GM21526 (cell line): ENCODE measurements around the gene SNRNP25.
"Not testable (repeated sequence)": the region's sequence is repeated elsewhere in the genome, so short reads cannot be mapped to it uniquely, and the experiment has no call there.

ENCODE experiments used
- ATAC-seq: cut with Tn5 transposase; IDR thresholded peaks from one replicate; pipeline ENCODE4 v1.9.1; 2021; ENCODE audit warnings: moderate library complexity; ENCODE audit not compliant: unreplicated experiment, low FRiP score

The SNRNP25 gene

DNA sequence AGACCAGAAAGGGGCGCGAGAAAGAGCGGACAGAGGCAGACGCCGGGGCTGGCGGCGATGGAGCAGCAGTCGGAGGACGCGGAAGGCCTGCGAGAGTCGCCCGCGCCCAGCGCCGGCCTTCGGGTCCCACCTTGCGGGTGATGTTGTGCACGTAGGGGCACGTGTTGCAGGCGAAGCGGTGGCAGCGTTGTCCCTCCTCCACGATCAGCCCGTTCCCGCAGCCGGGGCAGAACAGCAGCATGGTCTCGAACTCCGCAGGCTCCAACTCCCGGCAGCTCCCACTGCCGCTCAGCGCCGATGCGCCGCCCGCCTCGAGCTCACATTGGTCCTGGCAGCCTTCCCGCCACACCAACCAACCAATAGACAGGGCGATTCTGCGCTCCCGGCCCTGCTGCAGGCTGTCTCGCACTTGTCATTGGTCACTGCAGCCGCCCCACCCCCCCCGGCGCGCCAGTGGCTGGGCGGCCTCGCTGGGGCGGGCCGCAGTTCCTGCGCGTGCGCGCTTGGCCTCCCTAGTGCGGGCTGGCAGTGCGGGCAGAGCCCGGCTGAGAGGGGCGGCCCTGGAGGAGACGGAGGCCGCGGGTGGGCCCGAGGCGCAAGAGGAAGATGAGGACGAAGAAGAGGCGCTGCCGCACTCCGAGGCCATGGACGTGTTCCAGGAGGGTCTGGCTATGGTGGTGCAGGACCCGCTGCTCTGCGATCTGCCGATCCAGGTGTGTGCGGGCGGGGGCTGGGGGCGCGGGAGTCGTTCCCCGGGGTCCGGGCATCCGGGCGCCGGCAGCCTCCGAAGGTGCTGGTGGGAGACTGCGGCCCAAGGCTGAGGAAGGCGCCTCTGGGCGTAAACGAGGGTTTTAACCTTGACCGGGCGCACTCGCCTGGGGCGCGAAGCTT is at the start of gene SNRNP25, which contains the start of gene POLR3K:
SNRNP25 (plus strand) TSS at position 483 of the 891 bp plus-strand sequence; CDS start at position 672, 189 bp downstream.
POLR3K (minus strand) TSS at position 263 of the 891 bp plus-strand sequence; CDS start at position 241, 22 bp downstream.
- ATAC-seq: peak; percentile 74

DNA sequence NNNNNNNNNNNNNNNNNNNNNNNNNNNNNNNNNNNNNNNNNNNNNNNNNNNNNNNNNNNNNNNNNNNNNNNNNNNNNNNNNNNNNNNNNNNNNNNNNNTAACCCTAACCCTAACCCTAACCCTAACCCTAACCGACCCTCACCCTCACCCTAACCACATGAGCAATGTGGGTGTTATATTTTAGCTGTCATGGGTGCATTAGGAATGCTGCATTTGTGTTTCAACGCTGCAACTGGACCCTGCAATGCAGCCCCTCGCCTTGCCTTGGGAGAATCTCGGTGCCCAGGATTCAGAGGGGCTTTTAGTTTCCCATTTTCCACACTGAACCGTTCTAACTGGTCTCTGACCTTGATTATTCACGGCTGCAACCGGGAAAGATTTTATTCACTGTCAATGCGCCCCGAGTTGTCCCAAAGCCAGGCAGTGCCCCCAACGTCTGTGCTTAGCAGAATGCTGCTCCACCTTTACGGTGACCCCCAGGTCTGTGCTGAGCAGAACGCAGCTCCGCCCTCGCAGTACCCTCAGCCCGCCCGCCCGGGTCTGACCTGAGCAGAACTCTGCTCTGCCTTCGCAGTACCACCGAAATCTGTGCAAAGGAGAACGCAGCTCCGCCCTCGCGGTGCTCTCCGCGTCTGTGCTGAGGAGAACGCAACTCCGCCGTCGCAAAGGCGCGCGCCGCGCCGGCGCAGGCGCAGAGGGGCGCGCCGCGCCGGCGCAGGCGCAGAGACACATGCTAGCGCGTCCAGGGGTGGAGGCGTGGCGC is 43.5 kb upstream of the SNRNP25 start:
- no peak for ATAC-seq

DNA sequence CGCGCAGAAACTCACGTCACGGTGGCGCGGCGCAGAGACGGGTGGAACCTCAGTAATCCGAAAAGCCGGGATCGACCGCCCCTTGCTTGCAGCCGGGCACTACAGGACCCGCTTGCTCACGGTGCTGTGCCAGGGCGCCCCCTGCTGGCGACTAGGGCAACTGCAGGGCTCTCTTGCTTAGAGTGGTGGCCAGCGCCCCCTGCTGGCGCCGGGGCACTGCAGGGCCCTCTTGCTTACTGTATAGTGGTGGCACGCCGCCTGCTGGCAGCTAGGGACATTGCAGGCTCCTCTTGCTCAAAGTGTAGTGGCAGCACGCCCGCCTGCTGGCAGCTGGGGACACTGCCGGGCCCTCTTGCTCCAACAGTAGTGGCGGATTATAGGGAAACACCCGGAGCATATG is 42.9 kb upstream of the SNRNP25 start:
- not testable (repeated sequence) for ATAC-seq

DNA sequence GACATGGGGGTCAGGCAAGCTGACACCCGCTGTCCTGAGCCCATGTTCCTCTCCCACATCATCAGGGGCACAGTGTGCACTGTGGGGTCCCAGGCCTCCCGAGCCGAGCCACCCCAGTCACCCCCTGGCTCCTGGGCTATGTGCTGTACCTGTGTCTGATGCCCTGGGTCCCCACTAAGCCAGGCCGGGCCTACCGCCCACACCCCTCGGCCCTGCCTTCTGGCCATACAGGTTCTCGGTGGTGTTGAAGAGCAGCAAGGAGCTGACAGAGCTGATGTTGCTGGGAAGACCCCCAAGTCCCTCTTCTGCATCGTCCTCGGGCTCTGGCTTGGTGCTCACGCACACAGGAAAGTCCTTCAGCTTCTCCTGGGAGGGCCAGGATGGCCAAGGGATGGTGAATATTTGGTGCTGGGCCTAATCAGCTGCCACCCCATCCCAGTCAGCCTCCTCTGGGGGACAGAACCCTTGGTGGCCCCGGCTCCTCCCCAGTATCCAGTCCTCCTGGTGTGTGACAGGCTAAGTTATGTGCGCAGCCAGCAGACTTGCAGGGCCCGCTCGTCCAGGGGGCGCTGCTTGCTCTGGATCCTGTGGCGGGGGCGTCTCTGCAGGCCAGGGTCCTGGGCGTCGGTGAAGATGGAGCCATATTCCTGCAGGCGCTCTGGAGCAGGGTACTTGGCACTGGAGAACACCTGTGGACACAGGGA is 36.4 kb upstream of the SNRNP25 start:
- not testable (repeated sequence) for ATAC-seq

DNA sequence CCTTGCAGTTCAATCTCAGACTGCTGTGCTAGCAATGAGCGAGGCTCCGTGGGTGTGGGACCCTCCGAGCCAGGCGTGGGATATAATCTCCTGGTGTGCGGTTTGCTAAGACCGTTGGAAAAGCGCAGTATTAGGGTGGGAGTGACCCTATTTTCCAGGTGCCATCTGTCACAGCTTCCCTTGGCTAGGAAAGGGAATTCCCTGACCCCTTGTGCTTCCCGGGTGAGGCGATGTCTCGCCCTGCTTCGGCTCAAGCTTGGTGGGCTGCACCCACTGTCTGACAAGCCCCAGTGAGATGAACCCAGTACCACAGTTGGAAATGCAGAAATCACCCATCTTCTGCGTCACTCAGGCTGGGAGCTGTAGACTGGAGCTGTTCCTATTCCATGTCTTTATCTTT is 32.7 kb upstream of the SNRNP25 start:
- ATAC-seq: not testable (repeated sequence)

DNA sequence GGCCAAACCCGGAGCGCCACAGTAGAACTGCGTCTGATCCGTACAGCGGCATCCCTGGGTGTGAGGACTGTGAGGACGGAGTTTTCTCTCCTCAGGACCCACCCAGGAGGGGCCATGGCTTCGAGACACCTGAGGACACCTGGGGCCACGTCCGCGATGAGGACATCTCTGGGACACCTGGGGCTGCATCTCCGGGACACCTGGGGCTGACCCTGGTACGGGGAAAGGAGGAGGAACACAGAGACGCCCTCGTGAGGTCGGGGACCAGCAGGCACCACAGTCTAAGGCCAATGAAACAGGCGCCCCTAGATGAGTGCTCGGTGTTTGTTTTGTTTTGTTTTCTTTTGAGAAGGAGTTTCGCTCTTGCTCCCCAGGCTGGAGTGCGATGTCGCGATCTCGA is 29.5 kb upstream of the SNRNP25 start:
- ATAC-seq: not testable (repeated sequence)

DNA sequence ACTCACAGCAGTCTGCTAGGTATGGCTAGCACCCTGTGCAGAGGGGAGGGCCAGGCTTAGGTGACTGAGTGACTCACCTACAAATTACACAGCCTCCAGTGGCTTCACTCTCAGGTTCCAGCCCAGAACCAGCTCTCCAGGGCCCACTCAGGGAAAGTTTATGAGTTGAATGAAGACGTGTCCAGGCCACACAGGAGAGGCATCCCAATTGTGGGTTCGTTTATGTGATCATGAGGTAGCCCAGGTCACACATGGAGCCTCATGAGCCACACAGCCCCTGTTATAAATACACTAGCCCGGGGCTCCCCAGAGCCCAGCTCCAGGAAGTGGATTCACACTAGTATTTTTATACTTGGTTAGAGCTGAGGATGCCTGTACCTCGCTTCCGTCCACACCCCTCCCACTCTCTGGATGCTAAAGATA is 27.7 kb upstream of the SNRNP25 start:
- ATAC-seq: not testable (repeated sequence)

DNA sequence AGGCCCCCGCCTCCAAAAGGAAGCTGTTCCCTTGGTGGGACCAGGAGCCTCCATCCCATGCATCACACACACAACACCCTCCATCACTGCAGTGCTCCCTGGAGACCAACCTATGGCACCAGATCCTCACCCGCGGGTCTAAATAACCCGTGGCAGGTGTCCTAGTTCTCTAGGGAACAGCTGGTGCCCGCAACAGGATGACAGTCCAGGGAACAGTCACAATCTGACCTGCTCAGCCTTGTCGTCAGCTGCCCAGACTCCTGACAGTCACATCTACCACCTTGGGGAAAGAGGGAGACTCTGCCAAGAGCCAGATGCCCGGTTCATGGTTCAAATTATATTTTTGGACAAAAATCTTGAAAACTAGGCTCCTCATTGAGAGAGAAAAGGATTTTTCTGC is 23.0 kb upstream of the SNRNP25 start:
- ATAC-seq: not testable (repeated sequence)

DNA sequence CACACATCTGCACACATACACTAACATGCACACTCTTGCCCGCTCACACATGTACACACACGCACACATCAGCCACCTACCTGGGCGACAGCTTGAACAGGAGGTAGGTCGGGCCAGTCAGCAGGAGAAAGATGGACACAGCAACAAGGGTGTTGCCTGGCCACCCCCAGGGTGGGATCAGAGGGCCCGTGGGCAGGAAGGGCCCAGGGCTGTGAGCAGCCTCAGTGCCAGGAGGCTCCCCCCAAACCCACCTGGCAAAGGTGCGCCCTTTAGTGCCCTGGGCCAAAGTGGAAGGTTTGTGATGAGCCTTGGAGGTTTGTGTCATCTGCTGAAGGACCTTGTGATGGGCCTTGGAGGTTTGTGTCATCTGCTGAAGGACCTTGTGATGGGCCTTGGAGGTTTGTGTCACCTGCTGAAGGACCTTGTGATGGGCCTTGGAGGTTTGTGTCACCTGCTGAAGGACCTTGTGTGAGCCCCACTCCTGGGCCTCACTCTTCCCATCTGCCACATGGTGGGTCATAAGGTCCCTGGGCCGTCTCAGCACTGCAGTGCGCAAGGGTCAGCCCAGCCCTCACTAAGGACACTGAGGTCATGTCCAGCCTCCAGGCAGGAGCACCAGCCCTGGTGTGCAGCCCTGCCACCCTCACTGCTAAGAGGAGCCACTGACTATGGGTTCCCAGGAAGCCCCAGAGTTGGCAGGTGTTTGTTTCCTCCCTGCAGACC is 20.3 kb upstream of the SNRNP25 start:
- ATAC-seq: not testable (repeated sequence)

DNA sequence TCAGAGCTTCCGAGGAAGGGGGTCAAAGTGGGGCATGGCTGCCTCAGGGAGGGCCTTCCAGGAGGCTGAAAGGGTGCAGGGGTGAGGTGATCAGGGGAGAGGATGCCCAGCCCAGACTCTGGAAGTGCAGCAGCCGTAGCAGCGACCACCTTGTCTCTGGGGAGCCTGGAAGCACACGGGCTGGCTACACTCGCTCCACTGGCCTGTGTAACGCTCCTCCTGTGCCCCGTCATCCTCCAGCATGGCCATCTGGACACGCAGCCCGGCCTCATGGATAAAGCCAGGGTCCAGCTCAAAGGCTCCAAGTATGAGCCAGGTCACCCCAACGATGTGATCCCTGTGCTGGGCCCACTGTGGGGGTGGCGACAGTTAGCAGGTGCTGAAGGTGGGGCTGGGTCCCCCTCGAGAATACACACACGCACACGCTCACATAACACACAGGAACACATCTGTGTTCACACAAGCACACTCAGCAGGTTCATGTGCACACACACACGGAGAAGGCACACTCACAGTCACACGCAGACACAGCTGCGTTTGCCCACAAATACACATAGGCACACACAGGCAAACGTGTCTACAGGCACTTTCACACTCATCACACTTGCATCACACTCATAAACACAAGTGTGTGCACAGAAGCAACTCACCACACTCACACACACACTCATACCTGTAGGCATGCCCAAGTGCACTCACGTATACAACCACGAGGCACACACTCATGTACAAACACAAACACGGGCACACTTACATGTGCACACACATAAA is 19.6 kb upstream of the SNRNP25 start:
- ATAC-seq: no peak

DNA sequence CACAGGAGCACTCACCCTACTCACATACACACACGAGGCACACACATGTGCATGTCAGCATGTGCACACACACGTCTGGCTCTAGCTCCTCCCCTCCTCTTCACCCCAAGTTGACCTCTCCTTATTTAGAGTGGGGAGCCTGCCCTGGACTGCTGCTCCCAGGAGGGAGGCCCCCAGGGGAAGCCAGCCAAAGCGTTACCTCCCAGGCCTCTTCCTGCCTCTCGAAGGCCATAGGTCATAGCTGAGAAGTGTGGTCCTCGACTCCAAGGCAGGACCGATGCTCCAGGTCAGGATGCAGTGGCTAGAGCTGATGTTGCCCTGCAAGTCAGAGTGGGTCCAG is 19.0 kb upstream of the SNRNP25 start:
- no peak for ATAC-seq

DNA sequence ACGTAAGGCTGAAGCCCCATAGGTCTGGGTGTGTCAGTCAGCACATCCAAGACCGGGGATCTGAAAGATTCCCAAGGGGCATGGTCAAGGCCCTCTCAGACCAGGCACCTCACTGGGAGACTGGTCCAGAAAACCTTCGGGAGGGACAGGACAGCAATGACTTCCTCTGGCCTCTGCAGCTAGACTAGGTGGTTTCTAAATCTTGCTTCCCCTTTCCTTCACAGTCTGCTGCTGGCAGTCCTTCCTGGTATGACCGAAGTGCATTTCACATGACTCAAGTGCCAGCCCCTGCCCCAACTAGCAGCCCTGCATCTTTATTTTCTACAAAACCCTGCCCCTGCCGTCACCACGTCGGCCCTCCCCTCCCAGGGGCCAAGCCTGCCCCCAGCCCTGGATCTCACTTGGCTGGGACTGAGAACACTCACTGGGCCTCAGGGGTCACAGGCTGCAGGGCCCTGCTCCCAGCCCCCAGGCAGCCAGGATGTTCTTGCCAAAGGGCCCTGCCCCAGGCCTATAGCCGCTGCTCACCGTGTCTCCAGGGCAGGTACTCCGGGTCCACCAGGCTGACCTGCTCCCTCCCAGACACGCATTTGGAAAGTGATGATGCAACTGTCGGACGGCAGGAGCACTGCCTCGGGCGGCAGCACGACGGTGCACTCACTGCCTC is 18.5 kb upstream of the SNRNP25 start:
- ATAC-seq: no peak

DNA sequence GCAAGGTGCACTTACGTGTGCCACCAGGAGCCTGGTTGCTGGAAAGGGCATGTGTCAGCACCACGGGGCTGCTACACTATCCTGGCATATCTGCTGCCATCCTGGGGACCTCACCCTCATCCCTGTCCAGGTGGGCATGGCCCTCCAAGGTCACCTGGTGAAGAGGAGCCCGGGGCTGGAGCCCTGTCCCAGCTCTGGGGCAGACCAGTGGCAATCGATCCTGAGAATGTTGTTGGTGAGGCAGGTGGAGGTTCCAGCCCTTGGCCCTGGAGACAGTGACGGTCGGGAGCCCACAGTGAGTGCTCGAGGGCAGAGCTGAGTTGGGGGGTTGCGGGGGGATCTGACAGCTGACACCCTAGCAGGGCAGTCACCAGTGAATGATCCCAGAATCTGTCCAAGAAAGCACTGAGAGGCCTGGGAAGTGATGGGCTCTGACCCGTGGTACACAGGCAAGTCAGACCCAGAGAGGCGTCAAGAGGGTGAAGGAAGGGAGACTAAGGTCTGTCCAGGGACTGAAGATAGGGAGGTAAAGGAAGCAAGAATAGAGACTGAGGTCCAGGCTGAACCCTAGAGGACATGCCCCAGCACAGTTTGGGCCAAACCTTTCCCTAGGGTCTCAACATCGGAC is 17.8 kb upstream of the SNRNP25 start:
- ATAC-seq: no peak

DNA sequence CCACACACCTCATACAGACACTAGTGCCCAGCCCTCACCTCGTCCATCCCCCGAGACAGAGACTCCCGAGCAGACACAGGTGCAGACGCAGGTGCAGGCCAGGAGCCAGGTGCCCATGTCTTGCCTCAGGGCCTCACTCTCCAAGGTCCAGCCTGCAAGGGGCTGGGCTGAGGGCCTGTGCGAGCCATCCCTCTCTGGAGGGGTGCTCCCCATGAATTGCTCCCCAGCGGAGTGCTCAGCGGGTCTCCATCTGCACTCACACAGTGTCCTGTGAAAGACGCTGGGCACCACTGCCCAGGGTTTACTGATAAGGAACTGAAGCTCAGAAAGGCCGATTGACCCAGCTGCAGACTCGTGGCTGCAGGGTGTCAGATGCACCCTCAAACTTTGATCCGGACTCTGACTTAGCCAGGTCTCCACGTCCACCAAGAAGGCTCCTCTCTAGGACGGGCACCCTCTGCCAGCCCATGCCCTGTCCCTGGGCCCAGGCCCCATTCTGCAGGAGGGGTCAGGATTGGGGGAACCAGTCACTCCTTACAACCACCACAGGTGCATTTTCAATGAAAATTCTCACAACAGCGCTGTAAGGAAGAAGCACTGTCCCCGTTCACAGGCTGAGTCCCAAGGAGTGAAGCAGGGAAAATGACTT is 17.2 kb upstream of the SNRNP25 start:
- no peak for ATAC-seq

DNA sequence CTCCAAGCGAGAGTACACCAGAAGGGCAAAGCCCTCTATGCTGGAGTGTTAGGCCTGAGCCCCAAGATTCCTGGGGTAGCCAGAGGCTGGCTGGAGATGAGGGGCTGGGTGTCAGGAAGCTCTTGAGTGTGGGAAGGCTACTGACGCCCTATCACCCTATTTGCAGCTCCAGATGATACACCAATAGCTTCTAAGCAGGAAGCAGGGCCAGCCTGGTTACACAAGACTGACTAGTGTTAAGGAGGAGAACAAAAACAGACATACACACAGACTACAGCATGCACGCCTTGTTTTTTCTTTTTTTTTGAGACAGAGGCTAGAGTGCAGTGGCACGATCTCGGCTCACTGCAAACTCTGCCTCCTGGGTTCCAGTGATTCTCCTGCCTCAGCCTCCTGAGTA is 16.1 kb upstream of the SNRNP25 start:
- ATAC-seq: no peak

DNA sequence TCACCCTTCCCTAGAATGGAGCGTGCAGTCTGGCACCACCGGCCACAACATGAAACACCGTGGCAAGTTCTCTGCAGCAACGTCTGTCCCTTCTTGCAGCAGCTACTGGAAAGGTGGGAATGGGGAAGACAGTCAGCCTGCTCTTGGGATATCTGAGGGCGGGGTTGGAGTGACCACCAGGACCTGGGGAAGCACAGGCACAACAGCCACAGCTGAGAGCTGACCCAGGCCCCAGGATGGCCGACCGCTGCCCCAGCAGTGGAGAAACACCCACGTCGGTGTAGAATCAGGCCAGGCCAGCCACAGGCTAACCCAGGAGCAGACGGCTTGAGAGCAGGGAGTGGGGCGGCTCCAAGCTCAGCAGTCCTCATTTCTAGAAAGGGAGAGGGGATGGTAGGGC is 15.4 kb upstream of the SNRNP25 start:
- ATAC-seq: not testable (repeated sequence)

DNA sequence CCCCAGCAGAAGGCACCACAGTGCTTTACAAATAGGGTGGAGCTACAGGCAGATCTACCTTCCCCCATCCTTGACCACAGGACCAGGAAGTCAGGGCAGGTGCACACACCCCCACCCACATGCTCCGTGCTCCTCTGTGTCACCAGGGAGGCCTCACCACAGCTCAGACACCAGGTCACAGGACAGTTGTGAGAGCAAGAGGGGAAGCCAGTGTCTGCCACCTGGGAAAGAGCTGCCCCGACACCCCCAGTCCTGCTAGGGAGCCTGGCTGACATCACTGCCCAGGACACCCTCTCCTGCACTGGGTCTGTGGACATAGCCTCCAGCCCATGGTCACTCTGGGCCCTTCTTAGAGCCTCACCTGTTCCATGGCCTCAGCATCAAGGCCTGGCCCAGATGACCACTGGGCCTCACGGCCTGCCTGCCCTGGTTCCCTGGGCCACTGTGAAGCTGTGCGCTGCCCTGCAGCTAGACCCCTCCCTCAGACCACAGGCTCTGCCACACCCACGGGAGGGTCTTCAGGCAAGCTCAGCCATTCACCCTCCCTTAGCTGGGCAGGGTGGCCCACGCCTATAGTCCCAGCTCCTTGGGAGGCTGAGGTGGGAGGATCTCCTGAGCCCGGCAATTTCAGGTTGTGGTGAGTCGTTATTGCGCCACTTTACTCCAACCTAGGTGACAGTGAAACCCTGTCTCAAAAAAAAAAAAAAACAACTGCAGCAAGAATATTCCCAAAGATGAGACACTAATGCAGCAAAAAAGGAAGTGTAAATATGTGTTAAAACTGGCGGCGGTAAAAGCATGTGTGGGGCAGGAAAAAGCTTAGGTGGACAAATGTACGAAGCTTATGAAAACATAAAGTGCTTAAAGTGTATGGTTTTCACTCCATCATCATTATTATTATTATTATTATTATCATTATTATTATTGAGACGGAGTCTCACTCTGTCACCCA is 14.4 kb upstream of the SNRNP25 start:
- ATAC-seq: peak; percentile 57
